ENCODE data around the gene NPL. TPM values are rescaled to one million over a fixed set of nuclear protein-coding genes. Genes with fewer than 3 reads are reported as not detected.

The NPL gene
- total RNA-seq, 1 donor from 2014 or later: 44.5 TPM

DNA sequence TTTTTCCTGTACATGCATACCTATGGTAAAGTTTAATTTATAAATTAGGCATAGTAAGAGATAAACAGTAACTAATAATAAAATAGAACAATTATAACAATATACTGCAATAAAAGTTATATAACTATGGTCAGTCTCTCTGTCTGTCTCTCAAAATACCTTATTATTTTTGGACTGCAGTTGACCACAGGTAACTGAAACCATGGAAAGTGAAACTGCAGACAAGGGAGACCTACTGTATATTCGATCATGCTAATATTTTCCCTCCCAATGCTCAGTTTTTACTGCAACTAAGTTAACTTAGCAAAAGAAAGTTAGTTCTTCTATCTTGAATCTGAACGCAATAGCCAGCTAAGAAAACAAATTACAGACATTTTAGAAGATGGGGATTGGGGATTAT lies 37.3 kb downstream of the NPL start:
- H3K4me1 ChIP-seq: no peaks in the 10 kb centered on the region
- no peaks in the 10 kb centered on the region for H3K27me3 ChIP-seq
- H3K9me3 ChIP-seq: no peaks in the 10 kb centered on the region
- no peak overlapping the region for H3K27ac ChIP-seq
- H3K36me3 ChIP-seq: peaks cover 21% of the 10 kb centered on the region
- TF ChIP-seq, protein P1, sequence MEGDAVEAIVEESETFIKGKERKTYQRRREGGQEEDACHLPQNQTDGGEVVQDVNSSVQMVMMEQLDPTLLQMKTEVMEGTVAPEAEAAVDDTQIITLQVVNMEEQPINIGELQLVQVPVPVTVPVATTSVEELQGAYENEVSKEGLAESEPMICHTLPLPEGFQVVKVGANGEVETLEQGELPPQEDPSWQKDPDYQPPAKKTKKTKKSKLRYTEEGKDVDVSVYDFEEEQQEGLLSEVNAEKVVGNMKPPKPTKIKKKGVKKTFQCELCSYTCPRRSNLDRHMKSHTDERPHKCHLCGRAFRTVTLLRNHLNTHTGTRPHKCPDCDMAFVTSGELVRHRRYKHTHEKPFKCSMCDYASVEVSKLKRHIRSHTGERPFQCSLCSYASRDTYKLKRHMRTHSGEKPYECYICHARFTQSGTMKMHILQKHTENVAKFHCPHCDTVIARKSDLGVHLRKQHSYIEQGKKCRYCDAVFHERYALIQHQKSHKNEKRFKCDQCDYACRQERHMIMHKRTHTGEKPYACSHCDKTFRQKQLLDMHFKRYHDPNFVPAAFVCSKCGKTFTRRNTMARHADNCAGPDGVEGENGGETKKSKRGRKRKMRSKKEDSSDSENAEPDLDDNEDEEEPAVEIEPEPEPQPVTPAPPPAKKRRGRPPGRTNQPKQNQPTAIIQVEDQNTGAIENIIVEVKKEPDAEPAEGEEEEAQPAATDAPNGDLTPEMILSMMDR (IDR thresholded peaks at IDR 0.05): no peak
- intact Hi-C loops (cut with DNase I): no loop called here
- ATAC-seq: no peak
- DNase-seq: no peak
- H3K4me3 ChIP-seq: no peak overlapping the region

DNA sequence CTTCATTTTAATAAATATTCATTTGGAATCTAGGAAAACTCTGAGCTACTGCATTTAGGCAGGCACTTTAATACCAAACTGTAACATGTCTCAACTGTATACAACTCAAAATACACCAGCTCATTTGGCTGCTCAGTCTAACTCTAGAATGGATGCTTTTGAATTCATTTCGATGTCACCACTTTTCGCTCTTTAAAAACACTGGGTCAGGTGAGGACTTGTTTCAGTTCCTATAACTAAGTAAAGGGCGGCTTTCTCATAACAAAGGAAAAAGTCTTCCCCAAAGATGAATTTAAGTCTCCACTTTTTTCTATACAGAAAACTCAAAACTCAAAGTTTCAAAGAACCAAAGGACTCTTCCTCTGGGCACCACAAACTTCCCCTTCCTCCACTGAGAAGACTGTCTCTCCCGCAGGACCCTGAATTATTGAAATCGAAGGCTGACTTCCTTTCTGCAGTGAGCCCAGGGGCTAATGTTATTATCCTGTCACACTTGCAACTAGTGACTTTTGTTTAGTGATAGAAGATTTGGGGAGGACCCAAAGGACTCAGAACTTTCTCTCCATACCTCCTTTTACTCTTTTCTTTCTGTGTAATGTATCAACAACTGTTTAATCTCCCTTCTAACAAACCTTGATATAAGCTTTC lies 39.8 kb downstream of the NPL start:
- peaks cover 17% of the 10 kb centered on the region for H3K36me3 ChIP-seq
- ATAC-seq: no peak
- H3K9me3 ChIP-seq: no peaks in the 10 kb centered on the region
- intact Hi-C loops (cut with DNase I): no loop called here
- TF ChIP-seq, protein P1 (IDR thresholded peaks at IDR 0.05): no peak
- no peak for DNase-seq
- no peaks in the 10 kb centered on the region for H3K4me1 ChIP-seq
- H3K27ac ChIP-seq: no peak overlapping the region
- H3K27me3 ChIP-seq: no peaks in the 10 kb centered on the region
- H3K4me3 ChIP-seq: no peak overlapping the region

DNA sequence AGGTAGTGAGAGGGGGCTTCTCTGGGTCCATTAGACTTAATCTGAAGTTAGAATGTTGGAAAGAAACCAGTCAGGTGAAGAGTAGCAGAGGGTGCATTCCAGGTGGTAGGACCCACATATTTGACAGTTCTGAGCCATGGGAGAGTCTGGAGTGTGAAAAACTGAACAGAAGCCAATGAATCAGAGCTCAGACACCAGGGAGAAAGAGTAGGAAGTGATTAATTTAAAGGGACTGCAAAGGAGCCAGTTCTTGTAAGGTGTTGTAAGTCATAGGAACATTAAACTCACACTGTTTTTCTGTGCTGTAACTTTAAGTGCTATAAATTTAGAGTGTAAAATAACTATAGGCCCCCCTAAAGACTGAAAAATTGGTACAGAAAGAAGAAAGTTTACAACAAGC lies 43.7 kb downstream of the NPL start:
- intact Hi-C loops (cut with DNase I): no loop called here
- no peak overlapping the region for H3K4me3 ChIP-seq
- H3K27ac ChIP-seq: no peak overlapping the region
- no peak for ATAC-seq
- no peaks in the 10 kb centered on the region for H3K36me3 ChIP-seq
- TF ChIP-seq, protein P1 (IDR thresholded peaks at IDR 0.05): no peak
- DNase-seq: no peak
- no peaks in the 10 kb centered on the region for H3K4me1 ChIP-seq
- H3K9me3 ChIP-seq: no peaks in the 10 kb centered on the region
- H3K27me3 ChIP-seq: no peaks in the 10 kb centered on the region

DNA sequence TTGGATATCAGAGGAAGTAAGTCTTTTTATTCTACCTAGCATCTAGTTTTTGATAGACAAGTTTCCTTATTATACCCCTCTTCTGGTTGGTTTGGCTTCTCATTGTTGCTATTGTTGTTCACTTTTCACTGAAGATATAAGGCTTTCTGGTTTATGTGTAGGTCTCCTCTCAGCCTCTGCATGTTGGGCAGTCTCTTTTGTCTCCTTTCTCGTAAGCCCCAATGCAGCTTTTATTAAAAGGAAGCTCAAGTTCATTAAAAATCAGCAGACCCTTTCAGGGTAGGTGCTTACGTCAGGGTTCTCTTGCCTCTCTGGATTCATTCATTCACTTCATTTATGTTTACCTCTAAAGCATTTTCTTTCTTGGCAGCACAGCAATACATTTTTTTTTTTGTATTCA lies 44.8 kb downstream of the NPL start:
- Histone ChIP-seq H3K4me1 (no peaks in the 10 kb centered on the region), H3K27ac (no peak overlapping the region), H3K9me3 (no peaks in the 10 kb centered on the region), H3K4me3 (no peak overlapping the region), H3K27me3 (no peaks in the 10 kb centered on the region), H3K36me3 (no peaks in the 10 kb centered on the region)
- TF ChIP-seq, protein P1 (IDR thresholded peaks at IDR 0.05): no peak
- ATAC-seq (no peak), DNase-seq (no peak)
- intact Hi-C loops (cut with DNase I): no loop called here

DNA sequence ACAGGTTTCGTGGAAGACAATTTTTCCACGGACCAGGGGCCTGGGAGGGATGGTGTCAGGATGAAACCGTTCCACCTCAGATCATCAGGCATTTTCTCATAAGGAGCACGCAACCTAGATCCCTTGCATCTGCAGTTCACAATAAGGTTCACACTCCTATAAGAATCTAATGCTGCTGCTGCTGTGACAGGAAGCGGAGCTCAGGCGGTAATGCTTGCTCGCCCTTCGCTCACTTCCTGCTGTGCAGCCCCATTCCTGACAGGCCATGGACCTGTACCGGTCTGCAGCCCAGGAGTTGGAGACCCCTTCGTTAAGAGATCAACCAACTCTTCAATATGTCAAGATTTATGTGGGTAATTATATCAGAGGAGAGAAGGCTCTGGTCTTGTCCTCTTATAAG lies 46.2 kb downstream of the NPL start:
- Histone ChIP-seq H3K4me3 (no peak overlapping the region), H3K27me3 (no peaks in the 10 kb centered on the region), H3K36me3 (no peaks in the 10 kb centered on the region), H3K4me1 (peaks cover 6% of the 10 kb centered on the region), H3K27ac (no peak overlapping the region), H3K9me3 (no peaks in the 10 kb centered on the region)
- DNase-seq: no peak
- TF ChIP-seq, protein P1 (IDR thresholded peaks at IDR 0.05): no peak
- ATAC-seq: no peak
- intact Hi-C loops (cut with DNase I): no loop called here

Measured in upper lobe of right lung (tissue), 1 donor.